ENCODE measurements around the gene NEURL1.

The NEURL1 gene

GRCh38 chr10:103612462-103613365 is 119.2 kb downstream of the NEURL1 start:
- peaks cover 11 to 14% of the 10 kb centered on the region in 2 donors for H3K36me3 Mint-ChIP-seq
- H3K4me1 Mint-ChIP-seq, result peaks cover 0 to 3% of the 10 kb centered on the region in 2 donors
- H3K4me3 Mint-ChIP-seq, result no peak overlapping the region
- no peak overlapping the region for H3K27ac Mint-ChIP-seq
- DNase-seq (no peak), ATAC-seq (replicated peaks) (no peak)
- H3K9me3 Mint-ChIP-seq, result no peaks in the 10 kb centered on the region
- H3K27me3 Mint-ChIP-seq, result no peaks in the 10 kb centered on the region

GRCh38 chr10:103613616-103614015 is 120.1 kb downstream of the NEURL1 start:
- Mint-ChIP-seq H3K4me3 (no peak overlapping the region), H3K36me3 (peaks cover 9 to 14% of the 10 kb centered on the region in 2 donors), H3K27ac (no peak overlapping the region), H3K9me3 (no peaks in the 10 kb centered on the region), H3K4me1 (peaks cover 0 to 3% of the 10 kb centered on the region in 2 donors), H3K27me3 (no peaks in the 10 kb centered on the region)
- no peak for ATAC-seq (replicated peaks)
- DNase-seq, result no peak

- no peaks in the 10 kb centered on the region for H3K9me3 Mint-ChIP-seq
- ATAC-seq (replicated peaks) (no peak), DNase-seq (no peak)
- H3K27me3 Mint-ChIP-seq, result no peaks in the 10 kb centered on the region
- peak overlapping the region; percentile 56 for H3K27ac Mint-ChIP-seq
- peaks cover 9 to 14% of the 10 kb centered on the region in 2 donors for H3K36me3 Mint-ChIP-seq
- H3K4me1 Mint-ChIP-seq, result peaks cover 0 to 3% of the 10 kb centered on the region in 2 donors
- no peak overlapping the region for H3K4me3 Mint-ChIP-seq
Measured at GRCh38 chr10:103614306-103615158, 121.0 kb downstream of the NEURL1 start.

GRCh38 chr10:103616705-103617601 is 123.4 kb downstream of the NEURL1 start:
- no peaks in the 10 kb centered on the region for H3K9me3 Mint-ChIP-seq
- no peak for ATAC-seq (replicated peaks)
- no peaks in the 10 kb centered on the region for H3K27me3 Mint-ChIP-seq
- peaks cover 0 to 3% of the 10 kb centered on the region in 2 donors for H3K4me1 Mint-ChIP-seq
- H3K4me3 Mint-ChIP-seq, result no peak overlapping the region
- peaks cover 5 to 19% of the 10 kb centered on the region in 2 donors for H3K36me3 Mint-ChIP-seq
- no peak for DNase-seq
- H3K27ac Mint-ChIP-seq, result no peak overlapping the region

- Mint-ChIP-seq H3K9me3 (no peaks in the 10 kb centered on the region), H3K27me3 (no peaks in the 10 kb centered on the region), H3K27ac (peak overlapping the region; percentile 21), H3K4me3 (no peak overlapping the region), H3K4me1 (peaks cover 0 to 3% of the 10 kb centered on the region in 2 donors), H3K36me3 (peaks cover 7 to 23% of the 10 kb centered on the region in 2 donors)
- DNase-seq (no peak), ATAC-seq (replicated peaks) (no peak)
Measured at GRCh38 chr10:103617602-103618385, 124.3 kb downstream of the NEURL1 start.

- Mint-ChIP-seq H3K4me1 (peaks cover 0 to 3% of the 10 kb centered on the region in 2 donors), H3K36me3 (peaks cover 7 to 19% of the 10 kb centered on the region in 2 donors), H3K4me3 (no peak overlapping the region), H3K27me3 (no peaks in the 10 kb centered on the region), H3K9me3 (no peaks in the 10 kb centered on the region), H3K27ac (no peak overlapping the region)
- ATAC-seq (replicated peaks) (no peak), DNase-seq (no peak)
Measured at GRCh38 chr10:103618575-103619423, 125.3 kb downstream of the NEURL1 start.

GRCh38 chr10:103619424-103620351 is 126.2 kb downstream of the NEURL1 start:
- H3K4me3 Mint-ChIP-seq, result no peak overlapping the region
- no peak overlapping the region for H3K27ac Mint-ChIP-seq
- ATAC-seq (replicated peaks) (no peak), DNase-seq (no peak)
- H3K27me3 Mint-ChIP-seq, result no peaks in the 10 kb centered on the region
- H3K36me3 Mint-ChIP-seq, result peaks cover 7 to 14% of the 10 kb centered on the region in 2 donors
- peaks cover 0 to 2% of the 10 kb centered on the region in 2 donors for H3K4me1 Mint-ChIP-seq
- H3K9me3 Mint-ChIP-seq, result no peaks in the 10 kb centered on the region

- H3K27ac Mint-ChIP-seq, result no peak overlapping the region
- no peaks in the 10 kb centered on the region for H3K27me3 Mint-ChIP-seq
- H3K36me3 Mint-ChIP-seq, result peaks cover 7 to 12% of the 10 kb centered on the region in 2 donors
- no peak overlapping the region for H3K4me3 Mint-ChIP-seq
- DNase-seq, result no peak
- H3K4me1 Mint-ChIP-seq, result no peaks in the 10 kb centered on the region
- ATAC-seq (replicated peaks), result no peak
- H3K9me3 Mint-ChIP-seq, result no peaks in the 10 kb centered on the region
Measured at GRCh38 chr10:103620352-103620740, 126.8 kb downstream of the NEURL1 start.

GRCh38 chr10:103620891-103621782 is 127.6 kb downstream of the NEURL1 start:
- Mint-ChIP-seq H3K36me3 (peaks cover 10 to 17% of the 10 kb centered on the region in 2 donors), H3K4me3 (no peak overlapping the region), H3K4me1 (no peaks in the 10 kb centered on the region), H3K9me3 (no peaks in the 10 kb centered on the region), H3K27ac (no peak overlapping the region), H3K27me3 (no peaks in the 10 kb centered on the region)
- no peak for DNase-seq
- ATAC-seq (replicated peaks), result no peak

GRCh38 chr10:103621783-103622125 is 128.2 kb downstream of the NEURL1 start:
- no peaks in the 10 kb centered on the region for H3K4me1 Mint-ChIP-seq
- H3K9me3 Mint-ChIP-seq, result no peaks in the 10 kb centered on the region

GRCh38 chr10:103622286-103622685 is 128.8 kb downstream of the NEURL1 start:
- no peaks in the 10 kb centered on the region for H3K4me1 Mint-ChIP-seq
- H3K27ac Mint-ChIP-seq, result no peak overlapping the region
- no peak overlapping the region for H3K4me3 Mint-ChIP-seq
- no peaks in the 10 kb centered on the region for H3K9me3 Mint-ChIP-seq
- ATAC-seq (replicated peaks) (no peak), DNase-seq (no peak)
- H3K36me3 Mint-ChIP-seq, result peaks cover 7 to 21% of the 10 kb centered on the region in 2 donors
- no peaks in the 10 kb centered on the region for H3K27me3 Mint-ChIP-seq

More at GRCh38 chr10:103621783-103622125, 128.2 kb downstream of the NEURL1 start:
- Mint-ChIP-seq H3K36me3 (peaks cover 10 to 20% of the 10 kb centered on the region in 2 donors), H3K27me3 (no peaks in the 10 kb centered on the region), H3K4me3 (no peak overlapping the region), H3K27ac (no peak overlapping the region)
- DNase-seq (no peak), ATAC-seq (replicated peaks) (no peak)
